Right lobe of liver (tissue), 4 donors: ENCODE measurements around the gene DLG2.

Experiments used
- CTCF ChIP-seq, 4 donors: fragments of 200-600 bp in 3 of 4; fragments of 450-650 bp in 1 of 4; IDR thresholded peaks; one replicate each; pipeline versions ENCODE4 v1.5.1 to v1.8.0; 2016 to 2022; ENCODE audit warnings: antibody characterized with exemption in 4 of 4, mild to moderate bottlenecking in 2 of 4
- POLR2A ChIP-seq: fragments of 450-650 bp; IDR thresholded peaks from one replicate; pipeline ENCODE4 v1.6.1; 2017; ENCODE audit warnings: antibody characterized with exemption, mild to moderate bottlenecking
- donor health status: DM: no; HTN: no; CAD: no.
- donor health status: DM: no; HTN: no; CAD: no.
- donor health status: DM: no; HTN: yes; CAD: no.

GRCh38 chr11:84544566-84544965 is 1082.6 kb downstream of the DLG2 start:
- TF ChIP-seq CTCF (IDR thresholded peaks at IDR 0.05), result no peak
- TF ChIP-seq POLR2A, result no peak
